Keratinocyte (primary cell): ENCODE data around the gene GPX4. TPM values are rescaled to one million over a fixed set of nuclear protein-coding genes. Genes with fewer than 3 reads are reported as not detected.

ENCODE experiments used
- DNase-seq: peaks from one replicate; pipeline ENCODE4 v3.0.0-alpha.2; 2011; ENCODE audit warnings: low read depth, missing footprints, low spot score
- FAIRE-seq: peaks from 2 replicates; lab custom pipeline; 2011; peaks lifted over from hg19 to GRCh38; lab: Jason Lieb, UNC
- H2AFZ ChIP-seq: 2 replicates; pipeline ENCODE4 v1.6.0; 2012; ENCODE audit warnings: low read length, control low read depth, inconsistent platforms; ENCODE audit not compliant: control insufficient read depth
- H3K27ac ChIP-seq: 2 replicates; pipeline ENCODE4 v1.5.1; 2011; ENCODE audit warnings: low read length; ENCODE audit not compliant: control insufficient read depth, insufficient read depth
- H3K27me3 ChIP-seq: 3 replicates; pipeline ENCODE4 v1.6.0; 2011; ENCODE audit warnings: low read length; ENCODE audit not compliant: control insufficient read depth, insufficient read depth; ENCODE audit errors: extremely low read depth
- H3K36me3 ChIP-seq, 2 experiments: 2 replicates in 1 of 2; 3 replicates in 1 of 2; pipeline ENCODE4 v1.5.1; 2011; ENCODE audit warnings: low read length in 2 of 2, mild to moderate bottlenecking in 1 of 2; ENCODE audit not compliant: control insufficient read depth in 2 of 2, insufficient read depth in 2 of 2; ENCODE audit errors: extremely low read depth in 1 of 2
- H3K4me1 ChIP-seq: 3 replicates; pipeline ENCODE4 v1.5.1; 2011; ENCODE audit warnings: low read length; ENCODE audit not compliant: control insufficient read depth, insufficient read depth; ENCODE audit errors: extremely low read depth
- H3K4me2 ChIP-seq: 3 replicates; pipeline ENCODE4 v1.6.0; 2011; ENCODE audit warnings: low read depth, low read length; ENCODE audit not compliant: control insufficient read depth, insufficient read depth; ENCODE audit errors: extremely low read depth
- H3K4me3 ChIP-seq, 3 experiments: fragments of 200-600 bp in 1 of 3; sonication (generic) in 1 of 3; 2 replicates in 2 of 3; 3 replicates in 1 of 3; pipeline ENCODE4 v1.5.1; 2011 to 2016; ENCODE audit warnings: low read length in 3 of 3, mild to moderate bottlenecking in 3 of 3, control low read depth in 2 of 3, inconsistent platforms in 1 of 3, low read depth in 1 of 3, mixed read lengths in 1 of 3, mixed run types in 1 of 3, moderate library complexity in 1 of 3; ENCODE audit not compliant: control insufficient read depth in 2 of 3, insufficient read depth in 2 of 3; ENCODE audit errors: extremely low read depth in 1 of 3
- H3K79me2 ChIP-seq: 2 replicates; pipeline ENCODE4 v1.6.0; 2012; ENCODE audit warnings: low read length; ENCODE audit not compliant: control insufficient read depth, insufficient read depth
- H3K9ac ChIP-seq: 3 replicates; pipeline ENCODE4 v1.6.0; 2011; ENCODE audit warnings: low read length; ENCODE audit not compliant: control insufficient read depth, insufficient read depth; ENCODE audit errors: extremely low read depth
- H3K9me1 ChIP-seq: 3 replicates; pipeline ENCODE4 v1.6.0; 2011; ENCODE audit warnings: low read length; ENCODE audit not compliant: control insufficient read depth, insufficient read depth; ENCODE audit errors: extremely low read depth
- H3K9me3 ChIP-seq: 2 replicates; pipeline ENCODE4 v1.5.1; 2012; ENCODE audit warnings: low read depth, low read length; ENCODE audit not compliant: control insufficient read depth
- H4K20me1 ChIP-seq: 3 replicates; pipeline ENCODE4 v1.6.0; 2011; ENCODE audit warnings: low read length; ENCODE audit not compliant: control insufficient read depth, insufficient read depth; ENCODE audit errors: extremely low read depth
- EZH2 ChIP-seq: IDR thresholded peaks from one replicate; pipeline ENCODE4 v1.6.1; 2012; ENCODE audit warnings: inconsistent platforms, mild to moderate bottlenecking, low read length, moderate library complexity
- dilution Hi-C: fragments of 300-500 bp; cut with MboI; formaldehyde crosslinking; loops from one replicate; pipeline ENCODE4 v1.7.0; 2020; ENCODE audit warnings: low sequenced_read_pairs; ENCODE audit not compliant: extremely low pct_ligation_motif_present
- polyA plus RNA-seq, 5 experiments: library from polyadenylated mRNA; depleted of rRNA in 3 of 5; stranded (reverse) in 3 of 5; stranded (forward) in 1 of 5; unstranded in 1 of 5; fragments of >200 nt; gene quantifications; 1 replicate in 1 of 5; 2 replicates in 3 of 5; 3 replicates in 1 of 5; pipeline versions ENCODE4 v1.2.1 to v1.2.3, GENCODE V29; 2011 to 2012; ENCODE audit warnings: missing spikeins in 2 of 5, low read depth in 1 of 5, low replicate concordance in 1 of 5
- TF ChIP-seq, protein P1 (sequence below), 3 experiments: IDR thresholded peaks in 1 of 3; conservative IDR thresholded peaks in 1 of 3; optimal IDR thresholded peaks in 1 of 3; 2 replicates in 2 of 3; 3 replicates in 1 of 3; pipeline versions ENCODE3 to v1.5.1; 2011; ENCODE audit warnings: low read length in 3 of 3, mild to moderate bottlenecking in 3 of 3, moderate library complexity in 2 of 3, control low read depth in 1 of 3, inconsistent platforms in 1 of 3; ENCODE audit not compliant: insufficient read depth in 2 of 3; ENCODE audit errors: extremely low read depth in 1 of 3

The GPX4 gene
- polyA plus RNA-seq, 1 donor (not counting 4 experiments of a cell fraction or from before 2014, with no cell fraction given), result 193 TPM

DNA sequence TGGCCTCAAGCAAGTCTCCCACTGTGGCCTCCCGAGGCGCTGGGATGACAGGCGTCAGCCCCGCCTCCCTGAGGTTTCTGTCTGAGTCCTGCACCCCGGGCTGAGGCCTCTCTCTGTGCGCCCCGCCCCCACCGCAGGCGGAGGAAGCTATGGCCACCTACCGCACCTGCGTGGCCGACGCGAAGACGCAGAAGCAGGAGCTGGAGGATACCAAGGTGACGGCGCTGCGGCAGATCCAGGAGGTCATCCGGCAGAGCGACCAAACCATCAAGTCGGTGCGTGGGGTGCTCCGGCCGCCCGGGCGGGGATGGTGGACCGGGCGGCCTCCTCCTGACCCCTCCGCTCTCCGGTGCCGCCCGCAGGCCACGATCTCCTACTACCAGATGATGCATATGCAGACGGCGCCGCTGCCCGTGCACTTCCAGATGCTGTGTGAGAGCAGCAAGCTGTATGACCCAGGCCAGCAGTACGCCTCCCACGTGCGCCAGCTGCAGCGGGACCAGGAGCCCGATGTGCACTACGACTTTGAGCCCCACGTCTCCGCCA, 24.2 kb upstream of the GPX4 start:
- dilution Hi-C loops, result no loop called here
- H3K36me3 ChIP-seq, result no peaks in the 10 kb centered on the region
- H3K27ac ChIP-seq, result no peak overlapping the region
- no peaks in the 10 kb centered on the region for H3K27me3 ChIP-seq
- H3K79me2 ChIP-seq, result no peaks in the 10 kb centered on the region
- peaks cover 13% of the 10 kb centered on the region for H3K4me1 ChIP-seq
- H3K4me3 ChIP-seq, result no peak overlapping the region
- no peak for FAIRE-seq
- no peak overlapping the region for H3K4me2 ChIP-seq
- no peaks in the 10 kb centered on the region for H3K9me3 ChIP-seq
- no peak for DNase-seq
- no peaks in the 10 kb centered on the region for H3K9me1 ChIP-seq
- no peak overlapping the region for H3K9ac ChIP-seq
- H2AFZ ChIP-seq, result no peak overlapping the region
- TF ChIP-seq, protein P1, sequence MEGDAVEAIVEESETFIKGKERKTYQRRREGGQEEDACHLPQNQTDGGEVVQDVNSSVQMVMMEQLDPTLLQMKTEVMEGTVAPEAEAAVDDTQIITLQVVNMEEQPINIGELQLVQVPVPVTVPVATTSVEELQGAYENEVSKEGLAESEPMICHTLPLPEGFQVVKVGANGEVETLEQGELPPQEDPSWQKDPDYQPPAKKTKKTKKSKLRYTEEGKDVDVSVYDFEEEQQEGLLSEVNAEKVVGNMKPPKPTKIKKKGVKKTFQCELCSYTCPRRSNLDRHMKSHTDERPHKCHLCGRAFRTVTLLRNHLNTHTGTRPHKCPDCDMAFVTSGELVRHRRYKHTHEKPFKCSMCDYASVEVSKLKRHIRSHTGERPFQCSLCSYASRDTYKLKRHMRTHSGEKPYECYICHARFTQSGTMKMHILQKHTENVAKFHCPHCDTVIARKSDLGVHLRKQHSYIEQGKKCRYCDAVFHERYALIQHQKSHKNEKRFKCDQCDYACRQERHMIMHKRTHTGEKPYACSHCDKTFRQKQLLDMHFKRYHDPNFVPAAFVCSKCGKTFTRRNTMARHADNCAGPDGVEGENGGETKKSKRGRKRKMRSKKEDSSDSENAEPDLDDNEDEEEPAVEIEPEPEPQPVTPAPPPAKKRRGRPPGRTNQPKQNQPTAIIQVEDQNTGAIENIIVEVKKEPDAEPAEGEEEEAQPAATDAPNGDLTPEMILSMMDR (optimal IDR thresholded peaks at IDR 0.05 in 1 of 3, IDR thresholded peaks at IDR 0.05 in 1 of 3, conservative IDR thresholded peaks at IDR 0.05 in 1 of 3; ENCODE audit: extremely low read depth in 1 of 3, insufficient read depth in 2 of 3, low read length in 3 of 3), result no peak
- TF ChIP-seq EZH2, result no peak
- H4K20me1 ChIP-seq, result no peaks in the 10 kb centered on the region

DNA sequence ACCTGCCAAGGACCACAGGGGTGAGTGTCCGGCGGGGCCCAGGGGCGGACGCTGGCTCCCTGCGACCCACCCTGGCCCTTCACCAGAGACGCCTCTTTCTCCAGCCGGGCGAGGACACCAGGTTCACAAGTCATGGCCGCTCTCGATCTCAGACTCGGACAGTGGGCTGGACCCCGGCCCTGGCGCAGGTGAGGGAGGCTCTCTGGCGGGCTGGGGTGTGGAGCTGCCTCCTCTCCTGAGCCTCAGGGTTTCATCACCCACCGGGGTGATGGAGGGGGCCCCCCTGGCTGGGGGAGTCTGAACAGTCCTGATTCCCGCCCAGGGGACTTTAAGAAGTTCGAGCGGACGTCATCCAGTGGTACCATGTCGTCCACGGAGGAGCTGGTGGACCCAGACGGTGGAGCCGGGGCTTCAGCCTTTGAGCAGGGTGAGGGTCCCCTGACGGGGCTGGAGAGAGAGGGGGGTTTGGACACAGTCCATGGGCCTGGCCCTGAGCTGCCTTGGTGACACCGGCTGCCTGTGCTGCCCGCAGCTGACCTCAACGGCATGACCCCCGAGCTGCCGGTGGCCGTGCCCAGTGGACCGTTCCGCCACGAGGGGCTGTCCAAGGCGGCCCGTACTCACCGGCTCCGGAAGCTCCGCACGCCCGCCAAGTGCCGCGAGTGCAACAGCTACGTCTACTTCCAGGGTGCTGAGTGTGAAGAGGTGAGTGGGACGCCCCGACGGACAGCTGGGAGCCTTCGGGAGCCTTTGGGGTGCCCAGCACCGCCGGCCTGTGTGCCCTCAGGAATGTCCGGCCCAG, 23.2 kb upstream of the GPX4 start:
- DNase-seq, result no peak
- no peak overlapping the region for H3K27ac ChIP-seq
- H3K4me2 ChIP-seq, result no peak overlapping the region
- no peaks in the 10 kb centered on the region for H4K20me1 ChIP-seq
- H3K9me1 ChIP-seq, result no peaks in the 10 kb centered on the region
- no peak overlapping the region for H2AFZ ChIP-seq
- no peaks in the 10 kb centered on the region for H3K9me3 ChIP-seq
- no peak overlapping the region for H3K9ac ChIP-seq
- no peaks in the 10 kb centered on the region for H3K79me2 ChIP-seq
- dilution Hi-C loops, result no loop called here
- H3K27me3 ChIP-seq, result no peaks in the 10 kb centered on the region
- TF ChIP-seq, protein P1 (optimal IDR thresholded peaks at IDR 0.05 in 1 of 3, IDR thresholded peaks at IDR 0.05 in 1 of 3, conservative IDR thresholded peaks at IDR 0.05 in 1 of 3; ENCODE audit: extremely low read depth in 1 of 3, insufficient read depth in 2 of 3, low read length in 3 of 3), result no peak
- no peak for TF ChIP-seq EZH2
- H3K36me3 ChIP-seq, result no peaks in the 10 kb centered on the region
- no peak overlapping the region for H3K4me3 ChIP-seq
- FAIRE-seq, result no peak
- H3K4me1 ChIP-seq, result peaks cover 10% of the 10 kb centered on the region
